ENCODE data around the gene POC1A.

POC1A gene

DNA sequence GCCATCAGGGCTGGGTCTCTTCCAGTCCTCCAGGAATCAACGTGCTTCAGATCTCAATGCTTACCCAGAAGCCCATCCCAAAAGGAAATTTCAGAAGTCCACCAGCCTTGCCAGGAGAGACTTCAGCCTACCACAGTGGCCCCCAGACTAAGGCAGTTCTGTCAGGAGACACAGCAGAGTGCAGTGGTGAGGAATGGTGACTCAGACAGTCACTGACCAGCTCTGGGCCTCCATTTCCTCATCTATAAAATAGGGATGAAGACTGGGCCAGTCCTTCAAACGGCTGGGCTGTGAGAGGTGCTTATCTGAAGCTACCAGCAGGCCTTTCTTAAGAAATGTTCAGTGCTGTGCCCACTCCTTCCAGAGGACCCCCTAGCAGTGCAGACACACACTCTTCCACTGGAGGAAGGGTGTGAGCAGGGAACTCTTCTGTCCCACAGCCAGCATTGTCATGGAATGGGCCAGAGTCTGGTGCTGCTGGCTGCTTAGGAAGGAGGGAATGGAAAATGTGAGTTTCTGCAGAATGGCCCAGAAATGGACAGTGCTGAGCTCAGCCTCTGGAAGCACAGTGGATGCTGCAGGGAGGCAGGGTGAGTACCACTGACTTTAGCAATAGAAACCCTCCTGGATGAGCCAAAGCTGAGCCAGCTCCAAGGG lies 56.2 kb downstream of the POC1A start:
- no peak for DNase-seq

DNA sequence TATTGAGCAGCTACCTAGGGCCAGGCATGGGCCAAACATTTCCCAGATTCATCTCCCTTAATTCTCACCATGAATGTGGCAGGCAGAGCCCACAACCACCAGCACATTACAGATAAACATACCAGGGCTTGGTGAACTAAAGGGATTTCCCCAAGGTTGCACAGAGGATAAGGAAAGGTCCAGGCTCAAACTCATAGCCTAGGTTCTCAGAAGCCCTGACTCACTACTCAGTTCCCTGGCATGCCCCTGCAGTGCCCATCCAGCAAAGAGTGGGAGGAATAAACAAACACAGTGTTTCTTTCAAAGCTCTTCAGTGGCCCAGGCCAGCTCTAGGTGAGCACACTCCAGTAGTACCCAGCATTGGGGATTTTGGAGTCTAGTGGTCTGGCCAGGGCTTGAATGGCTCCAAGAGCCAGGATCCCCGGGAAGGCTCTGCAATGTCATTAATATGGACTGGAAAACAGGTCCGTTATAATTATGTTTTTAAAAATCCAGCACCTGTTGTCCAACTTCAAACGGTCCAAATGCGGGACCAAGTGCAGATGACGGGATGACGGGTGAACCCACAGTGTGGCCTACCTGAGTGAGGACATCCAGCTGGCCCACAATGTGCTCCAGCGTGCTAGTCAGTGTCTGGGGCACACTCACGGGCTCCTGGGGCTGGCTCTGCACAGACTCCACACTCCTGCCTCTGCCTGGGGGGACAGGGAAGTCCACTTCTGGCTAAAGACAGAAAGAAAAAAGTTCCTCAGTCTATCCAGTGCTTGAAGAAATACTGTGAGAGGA lies 58.0 kb downstream of the POC1A start:
- no peak for DNase-seq

DNA sequence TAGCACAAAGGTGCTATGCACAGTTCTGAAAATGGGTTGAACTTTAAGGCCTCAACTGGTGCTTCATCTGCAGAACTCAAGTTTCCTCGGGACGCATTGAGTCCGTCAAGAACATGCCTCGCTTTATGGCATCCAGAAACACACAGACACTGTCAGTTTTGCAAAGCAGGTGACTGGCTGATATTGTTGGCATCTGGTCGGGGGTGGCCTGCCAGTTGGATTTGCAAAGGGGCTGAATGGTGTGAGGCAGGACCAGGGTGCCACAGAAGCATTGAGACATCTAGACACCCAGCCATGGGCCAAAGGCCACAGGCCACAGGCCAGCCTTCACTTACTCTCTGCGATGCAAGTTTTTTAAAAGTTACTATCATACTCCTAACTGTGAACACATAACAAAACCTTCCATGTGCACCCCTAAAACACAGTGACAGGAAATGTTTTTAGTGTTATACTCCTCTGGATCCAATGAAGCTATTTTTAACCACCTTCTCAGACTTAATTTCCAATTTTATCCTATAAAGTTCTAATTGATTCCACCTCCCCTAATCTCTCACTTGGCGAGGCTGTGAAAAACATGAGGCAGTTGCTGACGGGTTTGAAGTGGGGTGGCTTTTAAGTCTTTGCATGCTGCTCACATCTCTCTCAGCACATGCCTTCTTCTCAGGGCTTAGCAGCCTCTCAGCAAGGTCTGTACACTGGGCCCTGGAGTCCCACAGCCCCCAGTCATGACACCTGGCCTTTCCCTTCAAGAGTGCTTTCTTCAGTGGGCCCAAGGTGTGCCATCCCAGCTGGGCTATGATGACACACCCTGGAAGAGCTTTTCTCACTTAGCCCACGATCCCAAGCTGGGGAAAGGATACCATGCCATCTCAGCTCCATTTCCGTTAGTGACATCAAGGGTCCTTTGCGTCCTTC lies 59.4 kb downstream of the POC1A start:
- no peak for DNase-seq

DNA sequence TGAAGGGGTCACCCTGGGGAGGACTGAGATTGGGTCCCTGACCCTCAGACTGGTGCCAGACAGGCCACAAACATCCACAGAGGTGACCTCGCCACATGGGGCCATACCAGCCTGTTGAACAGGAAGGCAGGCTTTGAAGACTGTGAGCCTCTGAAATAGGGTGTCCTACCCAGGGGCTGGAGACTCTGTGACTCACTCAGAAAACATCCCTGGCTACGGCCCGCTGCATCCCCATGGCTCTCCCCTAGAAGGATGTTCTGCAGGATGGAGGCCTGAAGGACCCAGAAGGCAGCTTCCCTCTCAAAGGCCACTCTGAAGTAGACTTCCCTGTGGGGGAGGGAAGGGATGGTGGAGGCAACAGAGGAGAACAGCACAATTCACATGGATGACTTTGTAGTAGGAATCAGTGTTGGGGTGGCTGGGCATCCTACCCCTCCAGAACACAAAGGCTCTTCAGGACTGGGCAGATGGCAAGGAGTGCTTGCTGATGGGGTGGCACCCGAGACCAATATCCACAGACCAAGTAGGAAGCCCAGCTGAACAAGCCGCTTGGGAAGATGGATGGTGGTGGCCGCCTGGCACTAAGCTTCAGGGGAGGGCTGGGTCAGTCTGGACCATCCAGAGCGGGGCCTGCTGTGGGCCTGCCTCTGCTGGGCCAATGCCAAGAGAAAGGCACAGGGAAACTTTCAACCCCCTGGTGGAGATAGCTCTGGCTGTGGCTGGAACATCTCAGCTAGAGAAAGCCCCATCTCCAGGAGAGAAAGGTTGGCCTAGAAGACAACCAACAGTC lies 60.3 kb downstream of the POC1A start:
- no peak for DNase-seq

DNA sequence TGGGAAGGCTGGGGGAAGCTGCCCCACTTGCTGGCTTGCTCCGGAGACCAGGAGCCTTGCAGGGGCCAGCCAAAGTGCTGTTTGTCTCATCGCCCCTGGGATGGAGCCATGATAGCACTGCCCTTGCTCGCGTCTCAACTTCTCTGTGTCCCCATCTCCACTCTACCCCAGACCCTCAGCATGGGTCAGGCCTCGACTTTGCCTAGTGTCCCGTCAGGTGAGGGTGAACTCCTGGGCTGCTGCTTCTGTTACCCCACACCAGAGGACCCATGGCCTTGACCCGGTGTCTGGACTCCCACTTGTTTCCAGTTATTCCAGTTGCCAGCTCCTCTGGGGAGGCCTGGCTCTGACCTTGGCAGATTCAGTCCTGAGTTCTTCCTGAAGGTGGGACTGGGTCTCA lies 61.3 kb downstream of the POC1A start:
- DNase-seq: no peak

DNA sequence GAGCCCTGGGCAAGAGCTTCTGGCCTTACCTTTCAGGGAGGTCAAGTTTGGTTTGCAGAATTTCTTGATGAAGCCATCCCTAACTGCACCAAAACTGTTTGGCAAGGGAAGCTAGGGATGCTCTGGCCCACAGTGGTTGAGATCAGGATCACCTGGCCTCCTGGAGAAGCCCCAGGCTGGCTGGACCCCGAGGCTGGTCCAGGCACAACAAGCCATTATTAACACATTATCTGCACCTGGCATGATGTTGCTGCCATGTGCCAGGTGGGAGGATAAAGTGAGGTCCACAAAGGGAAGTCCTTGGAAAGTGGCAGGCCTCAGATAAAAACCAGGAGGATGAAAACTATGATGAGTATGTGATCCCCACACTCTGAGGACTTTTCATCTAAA lies 62.0 kb downstream of the POC1A start:
- no peak for DNase-seq

DNA sequence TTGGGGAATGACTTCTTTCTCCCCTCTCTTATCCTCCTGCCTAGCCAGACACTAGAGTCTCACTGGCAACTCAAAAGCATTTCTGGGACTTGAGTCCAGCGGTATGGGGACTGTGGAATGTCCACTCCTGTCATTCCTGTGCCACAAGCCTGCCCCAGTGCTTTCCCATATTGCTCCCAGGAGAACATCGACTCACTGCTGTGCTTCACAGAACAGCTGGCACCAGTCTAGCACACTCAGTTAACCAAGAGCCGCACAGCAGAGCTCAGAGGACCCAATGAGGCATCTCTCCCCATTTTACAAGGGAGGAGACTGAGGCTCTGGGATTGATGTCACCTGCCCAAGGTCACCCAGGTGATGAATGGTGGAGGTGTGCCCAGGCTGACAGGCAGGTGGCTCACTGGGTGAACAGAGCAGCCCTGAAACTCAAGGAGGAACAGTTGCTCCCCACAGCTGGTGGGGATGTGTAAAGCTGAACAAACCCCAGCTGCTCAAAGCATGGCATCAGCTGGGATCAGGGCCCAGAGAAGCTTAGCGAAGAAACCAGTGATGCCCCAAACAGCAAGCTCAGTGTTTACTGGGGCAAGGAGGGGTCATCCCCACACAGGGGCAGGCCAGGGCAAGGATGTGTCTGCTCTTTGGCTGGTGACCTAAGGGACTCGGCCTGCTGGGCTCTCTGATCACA lies 62.5 kb downstream of the POC1A start:
- no peak for DNase-seq

DNA sequence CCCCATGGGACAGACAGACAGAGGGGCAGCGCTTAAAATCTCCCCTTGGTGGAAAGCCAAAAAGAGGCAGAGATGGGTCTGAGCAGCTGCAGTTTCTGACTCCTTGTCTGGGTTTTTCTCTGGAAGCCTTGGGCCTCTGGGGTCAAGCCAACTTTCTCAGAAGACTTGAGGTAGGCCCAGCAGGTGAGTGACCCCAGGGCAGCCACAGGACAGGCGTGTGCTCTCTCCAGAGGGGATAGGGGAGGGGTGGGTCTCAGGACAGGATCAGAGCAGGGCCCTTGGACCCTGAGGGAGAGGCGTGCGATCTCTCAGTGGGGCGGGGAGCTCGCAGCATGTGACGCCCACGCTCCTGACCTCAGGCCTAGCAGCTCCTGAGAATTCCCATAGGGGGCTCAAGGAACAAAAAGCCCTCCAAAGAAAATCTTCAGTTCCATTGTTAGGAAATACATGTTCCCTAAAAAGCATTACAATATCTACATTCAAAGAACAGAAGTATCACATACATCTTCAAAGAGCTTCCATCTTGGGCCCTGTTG lies 63.2 kb downstream of the POC1A start:
- DNase-seq: no peak

DNA sequence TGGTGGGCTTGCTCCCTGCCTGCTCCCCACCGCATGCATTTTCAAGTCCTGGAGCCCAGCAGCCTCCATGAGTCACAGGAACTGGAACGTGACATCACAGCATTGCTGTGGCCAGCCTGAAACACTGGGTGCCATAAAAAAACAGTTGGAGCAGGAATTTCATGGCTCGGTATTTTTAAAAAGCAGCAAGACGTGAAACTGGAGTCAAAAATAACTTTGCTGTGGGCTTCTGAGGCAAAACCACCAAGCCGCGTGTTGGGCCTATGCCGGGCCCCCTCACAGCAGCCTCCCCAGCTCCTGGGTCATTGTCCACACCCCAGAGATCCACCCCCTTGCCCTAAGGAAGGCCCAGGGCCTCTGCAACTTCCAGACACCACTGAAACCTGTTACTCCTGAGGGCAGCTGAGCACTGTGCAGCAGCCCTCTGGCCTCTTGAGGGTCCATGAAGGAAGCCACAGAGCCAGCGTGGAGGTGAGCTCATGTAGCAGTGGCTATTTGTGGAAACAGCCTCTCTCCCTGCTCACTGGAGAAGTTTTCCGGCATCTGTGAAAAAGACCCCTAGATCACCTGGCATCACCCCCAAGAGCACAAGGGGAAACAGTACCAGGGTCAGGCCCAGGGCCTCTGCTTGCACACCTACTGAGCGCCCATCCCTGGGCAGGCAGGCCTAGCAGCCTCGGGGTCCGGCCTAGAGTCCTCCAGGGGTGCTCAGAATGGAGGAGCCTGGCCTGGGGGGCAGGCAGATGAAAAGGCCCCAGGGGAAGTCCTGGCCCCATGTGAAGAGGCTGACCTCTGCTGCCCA lies 63.9 kb downstream of the POC1A start:
- no peak for DNase-seq

DNA sequence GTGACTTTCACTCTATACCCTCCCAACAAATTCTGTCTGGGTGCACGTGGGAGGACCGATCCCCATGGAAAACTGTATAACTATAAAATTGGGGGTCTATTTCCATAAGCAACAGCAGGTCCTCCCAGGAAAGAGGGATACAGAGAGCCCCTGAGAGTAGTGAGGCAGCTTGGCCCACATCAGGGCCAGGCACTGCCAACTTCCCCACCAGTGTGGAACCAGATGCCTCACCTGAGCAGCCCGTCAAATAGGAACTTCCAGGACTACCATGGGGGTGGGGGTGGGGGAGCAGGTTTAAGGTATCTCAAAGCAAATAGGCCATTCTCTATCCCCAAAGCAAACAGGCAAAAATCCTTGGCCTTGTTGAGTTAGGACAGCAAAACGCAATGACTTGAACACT lies 64.5 kb downstream of the POC1A start:
- no peak for DNase-seq

DNA sequence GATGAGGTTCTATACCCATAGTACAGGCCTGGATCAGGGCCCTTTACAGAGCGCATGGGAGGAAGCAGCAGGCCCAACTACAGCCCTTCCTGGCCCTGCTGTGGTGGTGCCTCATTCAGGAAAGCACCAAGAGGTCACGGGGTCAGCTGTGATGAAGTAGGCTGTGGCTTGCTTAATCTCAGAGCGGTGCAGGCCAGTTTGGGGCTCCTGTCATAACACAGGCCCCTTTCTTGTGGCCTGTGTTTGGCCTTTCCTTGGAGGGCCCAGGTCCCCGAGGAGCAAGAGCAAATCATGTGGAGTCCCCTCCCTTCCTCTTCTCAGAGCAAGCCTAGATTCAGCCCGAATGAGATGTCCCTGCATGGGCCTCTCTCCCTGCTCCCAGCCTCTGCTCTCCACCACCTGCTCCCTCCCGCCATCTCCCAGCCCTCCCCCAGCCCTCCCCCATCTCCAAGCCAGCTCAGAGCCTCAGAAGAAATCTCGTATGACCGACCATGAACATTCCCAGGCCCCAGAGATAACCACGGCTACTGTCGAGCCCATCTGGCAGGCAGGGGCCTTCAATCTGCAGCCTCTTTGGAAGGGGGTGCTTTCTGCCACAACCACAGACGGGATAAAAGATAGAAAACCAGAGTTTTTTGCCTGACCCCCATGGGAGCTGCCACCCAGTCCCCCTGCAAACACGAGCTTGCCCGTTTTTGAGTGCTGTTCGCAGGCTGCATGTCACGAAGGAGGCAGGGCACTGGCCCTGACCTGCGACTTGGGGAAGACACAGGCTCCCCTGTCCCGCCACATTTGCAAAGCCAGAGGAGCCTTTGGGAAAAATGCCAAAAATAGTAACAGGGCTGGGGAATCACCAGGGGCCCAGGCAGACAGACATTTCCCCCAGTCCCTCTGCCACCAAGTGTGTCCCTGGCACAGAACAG lies 65.5 kb downstream of the POC1A start:
- no peak for DNase-seq

DNA sequence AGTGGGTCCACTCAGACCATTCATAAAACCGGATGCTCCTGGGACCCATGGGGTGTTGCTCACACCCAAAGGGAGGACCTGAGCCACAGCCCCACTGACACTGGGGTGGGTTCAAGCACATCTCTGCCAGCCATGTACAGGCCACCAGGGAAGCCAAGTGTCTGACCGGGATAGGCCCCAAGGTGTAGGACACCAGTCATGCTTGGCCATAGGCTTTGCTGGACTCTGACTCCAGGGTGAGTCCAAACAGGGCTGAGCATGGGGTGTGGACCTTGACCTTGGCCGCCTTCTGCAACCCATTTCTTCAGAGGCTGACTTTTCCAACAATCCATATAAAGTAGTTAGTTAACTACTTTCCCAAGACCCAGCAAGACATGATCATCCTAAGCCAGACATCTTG lies 66.5 kb downstream of the POC1A start:
- no peak for DNase-seq

DNA sequence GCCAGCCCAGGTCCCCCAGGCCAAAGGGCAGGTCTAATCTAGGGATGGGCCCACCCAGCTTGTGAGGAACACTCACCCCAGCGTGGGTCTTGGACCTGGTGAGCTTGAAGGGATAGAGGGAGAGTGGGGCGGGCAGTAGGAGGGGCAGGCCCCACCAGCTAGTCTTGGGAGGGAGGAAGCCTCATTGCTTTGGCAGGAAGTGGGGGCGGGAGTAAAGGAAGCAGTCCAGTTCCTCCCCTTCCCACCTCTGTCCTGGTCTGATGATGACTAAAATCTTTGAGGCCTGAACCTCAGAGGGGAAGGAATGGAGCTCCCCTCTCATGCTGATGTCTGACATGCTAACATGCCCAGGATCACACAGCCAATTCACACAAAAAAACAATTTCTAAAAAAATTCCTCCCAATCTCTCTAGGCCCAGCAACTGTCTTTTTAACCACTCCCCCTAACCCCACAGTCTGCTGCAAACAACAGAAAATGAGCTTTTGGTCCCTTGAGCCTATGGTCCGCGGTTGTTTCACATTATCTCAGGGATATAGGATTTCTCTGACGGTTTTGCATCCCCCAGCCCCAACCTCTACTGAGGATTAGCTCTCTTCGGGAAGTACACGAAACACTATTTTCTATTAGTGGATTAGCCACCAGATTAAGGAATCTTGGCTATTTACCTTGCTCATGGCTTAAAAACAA lies 67.1 kb downstream of the POC1A start:
- DNase-seq: no peak

DNA sequence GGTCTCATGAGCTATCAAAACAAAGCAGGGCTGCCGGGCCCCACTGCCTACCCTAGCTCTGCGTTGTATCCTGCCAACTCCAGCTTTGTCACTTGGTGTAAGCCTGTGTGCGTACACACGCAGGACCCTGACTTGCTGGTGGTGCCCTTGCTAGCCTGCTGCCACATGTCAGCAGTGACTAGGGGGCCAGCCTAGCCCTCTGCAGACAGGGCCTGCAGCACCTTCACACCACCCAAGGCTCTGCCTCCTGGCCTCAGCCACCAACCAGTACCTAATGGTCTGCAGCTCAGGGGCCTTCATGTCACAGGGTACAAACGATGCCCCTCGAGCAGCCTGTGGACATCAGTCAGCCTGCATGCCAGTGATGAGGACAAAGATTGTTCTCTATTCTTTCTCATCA lies 67.8 kb downstream of the POC1A start:
- no peak for DNase-seq

DNA sequence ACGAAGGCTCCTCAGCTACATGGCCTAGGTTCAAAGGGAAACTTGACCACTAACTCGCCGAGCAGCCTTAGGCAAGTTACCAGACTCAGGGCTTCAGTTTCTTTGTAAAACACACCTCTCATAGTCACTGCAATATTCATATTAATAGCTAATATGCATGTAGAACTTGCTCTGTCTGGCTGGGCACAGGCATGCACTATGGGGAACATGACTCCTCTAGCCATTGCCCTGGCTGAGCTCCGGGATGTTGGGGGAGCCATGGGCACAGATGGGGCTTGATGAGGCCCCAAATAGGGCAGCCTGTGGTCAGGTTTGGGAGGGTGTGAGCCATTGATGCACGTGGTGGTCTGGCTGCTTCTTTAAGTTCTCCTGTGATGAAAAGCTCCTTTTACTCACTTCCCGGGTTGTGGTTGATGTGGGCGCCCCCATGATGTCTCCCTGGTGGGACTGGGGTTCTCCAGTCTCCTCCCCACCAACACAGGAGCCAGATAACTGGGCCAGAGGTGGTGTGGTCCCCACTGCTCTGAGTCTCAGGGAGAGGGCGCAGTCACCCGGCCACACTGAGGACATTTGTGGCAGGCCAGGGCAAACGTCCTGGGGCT lies 68.4 kb downstream of the POC1A start:
- no peak for DNase-seq

DNA sequence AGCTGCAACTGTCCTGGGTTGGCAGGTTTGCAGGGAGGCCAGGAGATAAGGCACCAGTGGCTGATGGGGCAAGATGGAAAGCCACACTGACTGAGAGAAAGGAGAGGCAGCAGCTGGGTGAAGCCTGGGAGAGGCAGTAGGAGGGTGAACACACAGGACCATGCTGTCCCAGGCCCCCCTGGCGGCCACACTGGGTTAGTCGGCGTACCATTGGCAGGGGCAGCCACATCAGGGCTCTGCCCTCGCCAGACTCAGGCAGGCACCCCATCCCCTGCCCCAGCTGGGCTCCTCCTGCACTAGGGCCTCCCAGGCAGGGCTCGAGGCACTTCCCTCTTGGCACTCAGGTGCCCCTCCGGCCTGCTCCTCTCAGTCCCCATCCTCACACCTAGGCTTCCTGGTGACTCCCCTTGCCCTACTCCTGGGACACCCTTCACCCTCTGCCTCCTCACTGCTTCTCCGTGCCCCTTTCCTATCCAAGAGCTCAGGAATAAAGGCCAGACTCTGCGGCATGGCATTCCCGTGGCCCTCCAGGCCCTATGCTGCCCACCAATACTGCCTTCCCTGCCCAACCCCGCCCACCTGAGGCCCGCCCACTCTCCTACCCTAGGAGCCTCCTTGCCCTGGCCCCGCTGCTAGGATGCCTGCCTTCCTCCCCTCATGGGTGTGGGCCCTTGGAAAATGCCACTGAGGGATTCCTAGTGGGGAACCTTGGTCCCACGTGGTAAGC lies 69.1 kb downstream of the POC1A start:
- DNase-seq: no peak

DNA sequence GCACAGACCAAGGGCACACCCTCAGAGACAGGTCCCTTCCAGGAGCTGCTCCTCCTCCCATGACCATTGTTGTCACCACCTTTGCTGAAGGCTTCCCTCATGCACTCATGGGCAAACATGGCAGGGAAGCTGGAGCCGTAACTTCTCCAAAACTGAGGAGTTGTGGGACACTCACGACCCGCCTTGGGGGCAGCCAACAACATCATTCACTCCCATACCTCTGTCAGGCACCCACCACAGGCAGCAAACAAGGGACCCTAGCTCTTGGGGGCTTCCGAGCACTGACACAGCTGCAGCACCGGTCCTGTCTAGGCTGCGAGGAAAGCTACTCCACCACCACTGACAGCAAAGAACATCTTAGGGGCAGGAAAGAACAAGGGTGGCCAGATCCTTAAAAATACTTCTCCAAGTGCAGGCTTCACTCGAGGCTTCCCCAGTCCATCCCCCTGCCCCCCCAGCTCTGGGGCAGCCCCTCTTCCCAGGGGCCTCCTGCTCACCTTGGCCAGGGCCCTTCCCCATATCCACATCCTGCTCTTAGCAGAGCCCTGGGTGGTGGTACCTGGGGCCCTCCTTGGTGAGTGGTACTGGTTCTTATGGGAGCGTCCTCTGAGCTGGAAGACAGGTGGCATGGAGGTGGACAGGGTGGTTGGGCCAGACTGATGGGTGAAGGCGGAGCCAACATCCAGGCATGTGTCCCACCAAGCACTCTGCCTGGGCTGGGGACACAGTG lies 69.8 kb downstream of the POC1A start:
- DNase-seq: no peak

All from NCI-H1092 treated with DMSO at 0.1 percent for 48 hours (cell line).